A673 (cell line): ENCODE data around the gene ASAP2.

Source experiments
- CTCF ChIP-seq: fragments of 300-800, 200-600 bp; sonication (generic); conservative IDR thresholded peaks from 2 replicates; pipeline ENCODE4 v1.5.1; 2017; ENCODE audit warnings: low read depth, mild to moderate bottlenecking, antibody characterized with exemption, low read length, moderate library complexity, mixed read lengths
- EZH2 ChIP-seq: fragments of 200-600 bp; sonication (generic); IDR thresholded peaks from 2 replicates; pipeline ENCODE4 v1.6.1; 2017; ENCODE audit warnings: borderline replicate concordance, low read depth, mild to moderate bottlenecking, mixed read lengths, antibody characterized with exemption, low read length; ENCODE audit not compliant: poor library complexity, severe bottlenecking

- no peak for TF ChIP-seq CTCF
- TF ChIP-seq EZH2 = no peak
These were observed 4.9 kb downstream of the ASAP2 start for GRCh38 chr2:9211496-9211895.
